HEK293 (cell line): ENCODE measurements around the gene KLHDC10.

Experiments used
- CTCF ChIP-seq: fragments of 450-650 bp; formaldehyde crosslinking; IDR thresholded peaks from 2 replicates; pipeline ENCODE4 v1.5.1; 2016; ENCODE audit warnings: missing biosample characterization, missing genetic modification characterization
- HOXD13 ChIP-seq: sonication (generic); formaldehyde crosslinking; IDR thresholded peaks from 2 replicates; pipeline ENCODE4 v1.8.0; 2022; ENCODE audit warnings: missing genetic modification reagents, borderline replicate concordance
- REST ChIP-seq: fragments of 450-650 bp; formaldehyde crosslinking; IDR thresholded peaks from 2 replicates; pipeline ENCODE4 v1.5.1; 2016; ENCODE audit warnings: missing biosample characterization, missing genetic modification characterization
- TCF7L2 ChIP-seq: IDR thresholded peaks from 2 replicates; pipeline ENCODE4 v1.6.1; 2011; ENCODE audit warnings: low read depth, mild to moderate bottlenecking, inconsistent platforms, low read length, moderate library complexity, borderline replicate concordance
- ZBTB26 ChIP-seq: fragments of 450-650 bp; formaldehyde crosslinking; optimal IDR thresholded peaks from 2 replicates; pipeline ENCODE3; 2016; ENCODE audit warnings: missing biosample characterization, mild to moderate bottlenecking, missing genetic modification characterization
- ZFP69B ChIP-seq: fragments of 450-650 bp; formaldehyde crosslinking; IDR thresholded peaks from 2 replicates; pipeline ENCODE4 v1.5.1; 2016; ENCODE audit warnings: missing biosample characterization, missing genetic modification characterization
- ZNF114 ChIP-seq: fragments of 450-650 bp; formaldehyde crosslinking; IDR thresholded peaks from 2 replicates; pipeline ENCODE4 v1.5.0; 2017; ENCODE audit warnings: missing biosample characterization, missing genetic modification characterization
- ZNF140 ChIP-seq: fragments of 450-650 bp; formaldehyde crosslinking; IDR thresholded peaks from 2 replicates; pipeline ENCODE4 v1.5.1; 2016; ENCODE audit warnings: missing biosample characterization, missing genetic modification characterization
- ZNF169 ChIP-seq: fragments of 450-650 bp; formaldehyde crosslinking; IDR thresholded peaks from 2 replicates; pipeline ENCODE4 v1.5.1; 2016; ENCODE audit warnings: missing biosample characterization, missing genetic modification characterization

GRCh38 chr7:130022623-130023175 lies 47.6 kb upstream of the KLHDC10 start:
- TF ChIP-seq CTCF: no peak
- TF ChIP-seq ZNF169 (tag by site-specific recombination): no peak
- TF ChIP-seq ZBTB26: no peak
- TF ChIP-seq ZNF140 (tag by site-specific recombination): no peak
- no peak for TF ChIP-seq TCF7L2
- TF ChIP-seq REST (tag by site-specific recombination): no peak
- TF ChIP-seq ZFP69B (tag by site-specific recombination): no peak
- no peak for TF ChIP-seq ZNF114 (tag by site-specific recombination)
- TF ChIP-seq HOXD13 (CRISPR knock-in tag): no peak
